Measurements from ENCODE around the gene NRTN. TPM values are rescaled to one million over a fixed set of nuclear protein-coding genes. Genes with fewer than 3 reads are reported as not detected.
A peak's percentile ranks its signal among the peaks of the same experiment; 100 is the strongest.
"Not testable (repeated sequence)": the region's sequence is repeated elsewhere in the genome, so short reads cannot be mapped to it uniquely, and the experiment has no call there.

The NRTN gene
- total RNA-seq, 1 experiment from 2014 or later: 4.6 TPM

DNA sequence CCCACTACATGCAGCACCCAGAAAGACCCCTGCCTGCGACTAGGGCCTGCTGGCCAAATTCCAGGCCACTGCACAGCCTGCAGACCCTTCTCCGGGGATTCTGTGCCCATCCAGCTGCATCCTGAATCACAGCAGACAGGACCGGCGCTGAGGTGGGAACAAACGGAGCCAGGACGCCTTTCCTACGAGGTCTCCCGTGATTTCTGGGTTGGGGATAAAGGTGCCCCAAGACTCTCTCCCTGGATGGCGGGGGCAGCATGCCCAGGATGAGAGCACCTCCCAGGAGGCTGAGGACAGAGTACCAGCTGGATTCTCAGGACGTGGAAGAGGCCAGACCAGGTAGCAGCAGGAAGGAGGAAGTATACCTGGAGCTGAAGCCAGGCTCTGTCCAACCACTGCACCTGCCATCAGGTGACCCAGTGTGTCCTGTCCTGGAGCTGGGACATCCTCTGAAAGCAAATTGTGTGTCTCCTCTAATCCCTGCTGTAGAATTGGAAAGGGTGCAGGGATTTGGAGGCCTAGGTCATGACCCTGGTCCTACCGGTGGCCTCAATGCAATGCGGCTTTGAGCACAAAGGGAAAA, 68.8 kb downstream of the NRTN start:
- TF ChIP-seq, protein P1, sequence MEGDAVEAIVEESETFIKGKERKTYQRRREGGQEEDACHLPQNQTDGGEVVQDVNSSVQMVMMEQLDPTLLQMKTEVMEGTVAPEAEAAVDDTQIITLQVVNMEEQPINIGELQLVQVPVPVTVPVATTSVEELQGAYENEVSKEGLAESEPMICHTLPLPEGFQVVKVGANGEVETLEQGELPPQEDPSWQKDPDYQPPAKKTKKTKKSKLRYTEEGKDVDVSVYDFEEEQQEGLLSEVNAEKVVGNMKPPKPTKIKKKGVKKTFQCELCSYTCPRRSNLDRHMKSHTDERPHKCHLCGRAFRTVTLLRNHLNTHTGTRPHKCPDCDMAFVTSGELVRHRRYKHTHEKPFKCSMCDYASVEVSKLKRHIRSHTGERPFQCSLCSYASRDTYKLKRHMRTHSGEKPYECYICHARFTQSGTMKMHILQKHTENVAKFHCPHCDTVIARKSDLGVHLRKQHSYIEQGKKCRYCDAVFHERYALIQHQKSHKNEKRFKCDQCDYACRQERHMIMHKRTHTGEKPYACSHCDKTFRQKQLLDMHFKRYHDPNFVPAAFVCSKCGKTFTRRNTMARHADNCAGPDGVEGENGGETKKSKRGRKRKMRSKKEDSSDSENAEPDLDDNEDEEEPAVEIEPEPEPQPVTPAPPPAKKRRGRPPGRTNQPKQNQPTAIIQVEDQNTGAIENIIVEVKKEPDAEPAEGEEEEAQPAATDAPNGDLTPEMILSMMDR (conservative IDR thresholded peaks at IDR 0.05): no peak
- Mint-ChIP-seq H3K27ac (peak overlapping the region in 1 of 3 experiments; percentile 48; a peak in 1 of 7 replicates), H3K36me3 (ENCODE audit: insufficient read depth in 1 of 3, low read depth in 3 of 3) (no peaks in the 10 kb centered on the region; a peak in 1 of 7 replicates), H3K4me3 (no peak overlapping the region; a peak in 1 of 5 replicates), H3K9me3 (no peaks in the 10 kb centered on the region; a peak in 1 of 5 replicates), H3K4me1 (peaks cover 0 to 6% of the 10 kb centered on the region in 2 experiments; a peak in 1 of 4 replicates), H3K27me3 (ENCODE audit: low read depth) (peaks cover 15% of the 10 kb centered on the region)
- Histone ChIP-seq H4K8ac (replicated peaks; ENCODE audit: insufficient read length, low read depth, low read length) (no peak overlapping the region), H2BK20ac (ENCODE audit: low read depth, low read length, poor library complexity, severe bottlenecking) (no peak overlapping the region), H3K79me1 (ENCODE audit: insufficient read depth, low read depth, low read length, poor library complexity, severe bottlenecking) (no peaks in the 10 kb centered on the region), H2BK15ac (ENCODE audit: low read depth, low read length) (no peak overlapping the region), H3K23ac (ENCODE audit: insufficient read length, low read depth, low read length) (no peak overlapping the region), H3K23me2 (ENCODE audit: insufficient read length, low read depth, low read length, poor library complexity, severe bottlenecking) (no peaks in the 10 kb centered on the region), H2BK120ac (ENCODE audit: low read depth, low read length, poor library complexity, severe bottlenecking) (no peak overlapping the region), H3K4me1 (ENCODE audit: insufficient read depth, low read length) (no peaks in the 10 kb centered on the region), H3K9ac (ENCODE audit: extremely low read depth, insufficient read length, low read length) (no peak overlapping the region), H3K9me3 (ENCODE audit: control insufficient read depth, low read depth, low read length) (no peaks in the 10 kb centered on the region), H3K4me2 (ENCODE audit: insufficient read depth, insufficient read length, low read length) (no peak overlapping the region), H2AFZ (ENCODE audit: low read length) (no peak overlapping the region), H2BK5ac (ENCODE audit: insufficient read length, low read length) (no peak overlapping the region), H2BK12ac (ENCODE audit: insufficient read length, low read depth, low read length) (no peak overlapping the region), H3K27ac (ENCODE audit: insufficient read length, low read depth, low read length) (no peak overlapping the region), H3K27me3 (ENCODE audit: insufficient read depth, low read length) (no peaks in the 10 kb centered on the region), H4K5ac (ENCODE audit: insufficient read length, low read depth, low read length) (no peak overlapping the region), H3T11ph (ENCODE audit: low read length) (no peak overlapping the region), H4K91ac (ENCODE audit: insufficient read length, low read depth, low read length) (no peak overlapping the region), H3K4ac (ENCODE audit: low read depth, low read length) (no peak overlapping the region), H3K56ac (ENCODE audit: insufficient read length, low read depth, low read length) (no peak overlapping the region), H3K18ac (ENCODE audit: insufficient read length, low read depth, low read length) (no peak overlapping the region), H4K20me1 (ENCODE audit: control insufficient read depth, insufficient read depth, insufficient read length) (no peaks in the 10 kb centered on the region), H2AK5ac (ENCODE audit: insufficient read length, low read length) (no peak overlapping the region), H3K79me2 (ENCODE audit: insufficient read depth, low read length) (no peaks in the 10 kb centered on the region), H3K14ac (ENCODE audit: insufficient read depth, low read length) (no peak overlapping the region)
- no CpG with 5 or more reads among the region's 12 CpGs for WGBS (ENCODE audit: extremely low coverage, insufficient read length, low lambda C conversion rate)
- DNase-seq: no peak

GRCh38 chr19:5874496-5874895, 69.6 kb downstream of the NRTN start:
- H3K4me1 Mint-ChIP-seq; H4K8ac ChIP-seq (replicated peaks; ENCODE audit: insufficient read length, low read depth, low read length); H2AK5ac ChIP-seq (ENCODE audit: insufficient read length, low read length); H2BK20ac ChIP-seq (ENCODE audit: low read depth, low read length, poor library complexity, severe bottlenecking); H4K91ac ChIP-seq (ENCODE audit: insufficient read length, low read depth, low read length); H3K36me3 Mint-ChIP-seq (ENCODE audit: insufficient read depth in 1 of 3, low read depth in 3 of 3); H3T11ph ChIP-seq (ENCODE audit: low read length); H2BK5ac ChIP-seq (ENCODE audit: insufficient read length, low read length); H4K20me1 ChIP-seq (ENCODE audit: control insufficient read depth, insufficient read depth, insufficient read length); DNase-seq; H3K18ac ChIP-seq (ENCODE audit: insufficient read length, low read depth, low read length); H3K4ac ChIP-seq (ENCODE audit: low read depth, low read length); H3K9me3 ChIP-seq (ENCODE audit: control insufficient read depth, low read depth, low read length); H3K56ac ChIP-seq (ENCODE audit: insufficient read length, low read depth, low read length); H3K23me2 ChIP-seq (ENCODE audit: insufficient read length, low read depth, low read length, poor library complexity, severe bottlenecking); H3K79me2 ChIP-seq (ENCODE audit: insufficient read depth, low read length); H2AFZ ChIP-seq (ENCODE audit: low read length); H3K23ac ChIP-seq (ENCODE audit: insufficient read length, low read depth, low read length); H4K5ac ChIP-seq (ENCODE audit: insufficient read length, low read depth, low read length); H3K9me3 Mint-ChIP-seq; H2BK120ac ChIP-seq (ENCODE audit: low read depth, low read length, poor library complexity, severe bottlenecking); H3K4me2 ChIP-seq (ENCODE audit: insufficient read depth, insufficient read length, low read length); H2BK15ac ChIP-seq (ENCODE audit: low read depth, low read length); H3K79me1 ChIP-seq (ENCODE audit: insufficient read depth, low read depth, low read length, poor library complexity, severe bottlenecking); H2BK12ac ChIP-seq (ENCODE audit: insufficient read length, low read depth, low read length); H3K27ac ChIP-seq (ENCODE audit: insufficient read length, low read depth, low read length); H3K14ac ChIP-seq (ENCODE audit: insufficient read depth, low read length); H3K27me3 ChIP-seq (ENCODE audit: insufficient read depth, low read length); H3K9ac ChIP-seq (ENCODE audit: extremely low read depth, insufficient read length, low read length); H3K4me1 ChIP-seq (ENCODE audit: insufficient read depth, low read length); H3K4me3 Mint-ChIP-seq: not testable (repeated sequence)
- peaks cover 16% of the 10 kb centered on the region for H3K27me3 Mint-ChIP-seq (ENCODE audit: low read depth)
- no CpG with 5 or more reads among the region's 7 CpGs for WGBS (ENCODE audit: extremely low coverage, insufficient read length, low lambda C conversion rate)
- 0 out of 7 replicates have a peak overlapping the region, but pooled peaks of 1 of the 3 experiments have one; percentile 62 for H3K27ac Mint-ChIP-seq

Measured in H9 (cell line).